Mesenchymal stem cell (in vitro differentiated cells and primary cell): Measurements from ENCODE around the gene SPPL3.

Experiments used
- DNase-seq: peaks from one replicate; pipeline ENCODE4 v3.0.0-alpha.2; 2013
- H2AFZ ChIP-seq: one replicate; pipeline ENCODE4 v1.6.1; 2013; ENCODE audit warnings: low read depth, mild to moderate bottlenecking, control low read depth, inconsistent platforms, low read length, moderate library complexity
- H2AK5ac ChIP-seq: 2 replicates; pipeline ENCODE4 v1.6.1; 2013; ENCODE audit warnings: low read length, moderate library complexity, mild to moderate bottlenecking, inconsistent platforms; ENCODE audit not compliant: severe bottlenecking
- H2BK120ac ChIP-seq: one replicate; pipeline ENCODE4 v1.6.1; 2013; ENCODE audit warnings: low read depth, mild to moderate bottlenecking, inconsistent platforms, low read length, moderate library complexity
- H2BK12ac ChIP-seq, 2 experiments: one replicate each; pipeline ENCODE4 v1.6.1; 2013; ENCODE audit warnings: inconsistent platforms in 2 of 2, low read length in 2 of 2, mild to moderate bottlenecking in 2 of 2, moderate library complexity in 2 of 2, control low read depth in 1 of 2
- H2BK15ac ChIP-seq: one replicate; pipeline ENCODE4 v1.6.1; 2013; ENCODE audit warnings: mild to moderate bottlenecking, low read depth, inconsistent platforms; ENCODE audit not compliant: poor library complexity, severe bottlenecking
- H2BK5ac ChIP-seq: 2 replicates; pipeline ENCODE4 v1.6.1; 2013; ENCODE audit warnings: low read depth, mild to moderate bottlenecking, low read length, control low read depth, inconsistent platforms; ENCODE audit not compliant: poor library complexity, severe bottlenecking
- H3K14ac ChIP-seq, 2 experiments: one replicate each; pipeline ENCODE4 v1.6.1; 2013; ENCODE audit warnings: inconsistent platforms in 2 of 2, low read length in 2 of 2, control low read depth in 1 of 2, mild to moderate bottlenecking in 1 of 2, moderate library complexity in 1 of 2
- H3K18ac ChIP-seq, 2 experiments: one replicate each; pipeline ENCODE4 v1.6.1; 2013; ENCODE audit warnings: inconsistent platforms in 2 of 2, low read length in 2 of 2, control low read depth in 1 of 2, low read depth in 1 of 2, mild to moderate bottlenecking in 1 of 2
- H3K23ac ChIP-seq, 2 experiments: one replicate each; pipeline ENCODE4 v1.6.1; 2013; ENCODE audit warnings: inconsistent platforms in 2 of 2, low read length in 2 of 2, mild to moderate bottlenecking in 2 of 2, moderate library complexity in 2 of 2, control low read depth in 1 of 2
- H3K27ac ChIP-seq: 2 replicates; pipeline ENCODE4 v1.5.1; 2013; ENCODE audit warnings: mild to moderate bottlenecking, moderate library complexity, low read length, control low read depth, inconsistent platforms; ENCODE audit not compliant: poor library complexity, severe bottlenecking
- H3K27me3 ChIP-seq, 2 experiments: 2 replicates each; pipeline versions ENCODE4 v1.6.1 to v1.7.0; 2013; ENCODE audit warnings: low read length in 2 of 2, mild to moderate bottlenecking in 2 of 2, moderate library complexity in 2 of 2, control low read depth in 1 of 2, inconsistent platforms in 1 of 2; ENCODE audit not compliant: control insufficient read depth in 1 of 2, insufficient read depth in 1 of 2
- H3K36me3 ChIP-seq, 2 experiments: 2 replicates each; pipeline versions ENCODE4 v1.6.1 to v1.7.0; 2013; ENCODE audit warnings: low read length in 2 of 2, control low read depth in 1 of 2, inconsistent platforms in 1 of 2, low read depth in 1 of 2, mild to moderate bottlenecking in 1 of 2; ENCODE audit not compliant: insufficient read depth in 2 of 2, control insufficient read depth in 1 of 2
- H3K4ac ChIP-seq, 2 experiments: one replicate each; pipeline ENCODE4 v1.6.1; 2013; ENCODE audit warnings: inconsistent platforms in 2 of 2, low read length in 2 of 2, mild to moderate bottlenecking in 2 of 2, moderate library complexity in 2 of 2, control low read depth in 1 of 2, low read depth in 1 of 2
- H3K4me1 ChIP-seq: 2 replicates; pipeline ENCODE4 v1.6.1; 2013; ENCODE audit warnings: low read depth, low read length, control low read depth; ENCODE audit not compliant: control insufficient read depth, insufficient read depth
- H3K4me2 ChIP-seq: 2 replicates; pipeline ENCODE4 v1.6.1; 2013; ENCODE audit warnings: low read length, mild to moderate bottlenecking, inconsistent platforms; ENCODE audit not compliant: poor library complexity, severe bottlenecking
- H3K4me3 ChIP-seq, 2 experiments: 2 replicates each; pipeline versions ENCODE4 v1.5.1 to v1.7.0; 2013; ENCODE audit warnings: low read length in 2 of 2, mild to moderate bottlenecking in 2 of 2, control low read depth in 1 of 2, low read depth in 1 of 2; ENCODE audit not compliant: insufficient read depth in 1 of 2
- H3K79me1 ChIP-seq: replicated peaks from 2 replicates; pipeline ENCODE4 v1.6.1; 2013; ENCODE audit warnings: mild to moderate bottlenecking, control low read depth, low read length, inconsistent platforms; ENCODE audit not compliant: poor library complexity, severe bottlenecking
- H3K9ac ChIP-seq: 2 replicates; pipeline ENCODE4 v1.7.0; 2013; ENCODE audit warnings: mild to moderate bottlenecking, low read length, moderate library complexity
- H3K9me3 ChIP-seq: 2 replicates; pipeline ENCODE4 v1.7.0; 2013; ENCODE audit warnings: mild to moderate bottlenecking, low read length; ENCODE audit not compliant: control insufficient read depth
- H4K8ac ChIP-seq: one replicate; pipeline ENCODE4 v1.6.1; 2013; ENCODE audit warnings: inconsistent platforms, mild to moderate bottlenecking, low read length, moderate library complexity
- H4K91ac ChIP-seq: one replicate; pipeline ENCODE4 v1.6.1; 2013; ENCODE audit warnings: mild to moderate bottlenecking, low read length, inconsistent platforms
- WGBS: methylation state at CpG from one replicate; pipeline ENCODE4 v1.1.7; 2013; ENCODE audit warnings: mixed read lengths; 5-methylcytosine and 5-hydroxymethylcytosine counted together

The SPPL3 gene

DNA sequence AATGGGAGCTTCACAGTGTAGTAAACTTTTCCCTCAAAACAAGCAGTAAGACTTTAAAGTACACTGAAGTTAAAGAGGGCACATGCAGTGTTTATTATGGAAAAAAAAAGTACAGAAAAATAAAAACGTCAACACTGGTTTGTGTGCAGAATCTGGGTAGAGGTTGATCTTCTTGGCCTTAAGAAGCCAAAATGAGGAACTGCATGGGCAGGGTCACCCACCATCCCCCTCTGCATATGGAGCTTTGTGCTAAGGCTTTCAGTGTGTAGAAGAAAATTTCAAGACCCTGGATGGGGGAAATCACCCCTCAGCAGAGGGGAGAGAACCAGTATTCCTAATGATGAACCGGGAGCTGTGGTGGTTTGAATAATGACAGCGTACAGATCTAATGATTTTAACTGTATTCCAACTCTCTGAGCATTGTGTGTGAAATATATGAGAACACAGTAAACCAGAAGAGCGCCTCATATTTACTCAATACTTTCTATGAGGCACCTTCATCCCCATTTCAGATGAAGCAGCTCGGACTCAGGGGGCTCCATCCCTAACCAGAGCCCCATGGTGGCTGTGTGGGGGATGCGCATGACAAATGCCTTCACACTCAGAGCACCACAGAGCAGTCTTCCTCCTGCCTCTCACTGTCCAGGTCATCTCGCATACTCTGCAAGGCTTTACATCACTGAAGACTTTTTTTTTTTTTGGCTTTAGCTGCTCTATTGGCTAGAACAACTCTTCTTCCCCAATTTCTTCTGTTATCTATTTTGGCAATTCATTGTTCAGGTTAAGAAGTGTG lies 145.2 kb downstream of the SPPL3 start:
- no peak overlapping the region for H2BK5ac ChIP-seq
- H3K4ac ChIP-seq: no peak overlapping the region
- H2BK15ac ChIP-seq: no peak overlapping the region
- no peak for DNase-seq
- no peak overlapping the region for H4K8ac ChIP-seq
- H2AK5ac ChIP-seq: no peak overlapping the region
- H4K91ac ChIP-seq: no peak overlapping the region
- peaks cover 24 to 37% of the 10 kb centered on the region in 2 experiments for H3K36me3 ChIP-seq
- H2BK12ac ChIP-seq: no peak overlapping the region
- H3K4me2 ChIP-seq: no peak overlapping the region
- H2AFZ ChIP-seq: no peak overlapping the region
- H3K23ac ChIP-seq: no peak overlapping the region
- H3K4me3 ChIP-seq: no peak overlapping the region
- H3K18ac ChIP-seq: no peak overlapping the region
- H3K14ac ChIP-seq: no peak overlapping the region
- no peak overlapping the region for H3K9ac ChIP-seq
- no peak overlapping the region for H3K27ac ChIP-seq
- H2BK120ac ChIP-seq: no peak overlapping the region
- H3K4me1 ChIP-seq: peaks cover 13% of the 10 kb centered on the region
- 89% methylated on average over 5 of the region's 7 CpGs for WGBS
- no peaks in the 10 kb centered on the region for H3K27me3 ChIP-seq
- H3K9me3 ChIP-seq: peaks cover 6% of the 10 kb centered on the region
- H3K79me1 ChIP-seq: no peaks in the 10 kb centered on the region

DNA sequence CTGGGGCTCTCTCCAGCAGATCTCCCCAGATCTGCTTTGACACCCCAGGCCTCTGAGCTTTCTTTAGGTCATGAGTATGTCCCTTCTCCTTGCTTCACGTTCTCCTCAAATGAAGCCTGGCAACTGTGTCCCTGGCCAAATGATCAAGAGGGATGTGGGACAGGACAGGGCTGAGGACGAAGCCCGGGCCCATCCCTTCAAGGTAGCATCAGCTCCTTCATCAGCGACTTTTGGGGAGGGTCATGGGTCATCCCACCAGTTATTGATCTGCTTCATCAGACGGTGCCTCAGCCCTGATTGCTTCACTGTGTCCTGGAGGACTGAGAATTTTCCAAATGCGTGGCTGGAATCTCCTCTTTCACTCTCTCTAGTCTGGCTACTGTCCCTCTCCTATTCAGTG lies 146.2 kb downstream of the SPPL3 start:
- Histone ChIP-seq H4K91ac (no peak overlapping the region), H3K4ac (no peak overlapping the region), H2BK15ac (no peak overlapping the region), H3K4me3 (no peak overlapping the region), H2BK12ac (no peak overlapping the region), H3K14ac (no peak overlapping the region), H3K27ac (no peak overlapping the region), H3K4me2 (no peak overlapping the region), H4K8ac (no peak overlapping the region), H3K9ac (no peak overlapping the region), H3K27me3 (no peaks in the 10 kb centered on the region), H3K9me3 (peaks cover 6% of the 10 kb centered on the region), H2BK120ac (no peak overlapping the region), H3K4me1 (peaks cover 13% of the 10 kb centered on the region), H2AK5ac (no peak overlapping the region), H2BK5ac (no peak overlapping the region), H3K18ac (no peak overlapping the region), H3K79me1 (no peaks in the 10 kb centered on the region), H3K23ac (no peak overlapping the region), H3K36me3 (peaks cover 20 to 27% of the 10 kb centered on the region in 2 experiments), H2AFZ (no peak overlapping the region)
- DNase-seq: no peak
- WGBS: over 99% methylated on average over 6 of the region's 6 CpGs

DNA sequence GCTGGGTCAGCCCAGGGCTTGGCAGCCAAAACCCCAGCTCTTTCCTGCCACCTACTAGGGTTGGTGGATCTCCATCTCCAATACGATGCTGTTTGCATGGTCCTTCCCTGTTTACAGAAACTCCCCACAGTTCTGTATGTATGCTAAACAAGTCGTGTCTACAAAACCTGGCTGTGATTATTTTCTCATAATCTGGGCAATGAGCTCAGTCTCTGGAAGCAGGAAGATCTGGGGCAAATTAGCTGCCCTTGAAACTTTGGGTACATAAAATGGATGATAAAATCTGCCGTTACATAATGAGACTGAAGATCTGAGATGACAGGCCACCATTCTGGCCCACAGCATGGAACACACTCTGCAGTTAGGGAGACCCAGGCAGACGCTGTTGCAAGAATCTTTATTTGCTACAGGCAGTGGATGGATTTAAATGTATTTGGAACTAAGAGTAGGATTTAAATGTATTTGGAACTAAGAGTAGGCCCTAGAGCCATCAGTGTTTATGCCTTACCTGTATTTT lies 146.9 kb downstream of the SPPL3 start:
- Histone ChIP-seq H4K8ac (no peak overlapping the region), H4K91ac (no peak overlapping the region), H3K9me3 (peaks cover 6% of the 10 kb centered on the region), H2BK15ac (no peak overlapping the region), H3K9ac (no peak overlapping the region), H3K36me3 (peaks cover 20 to 24% of the 10 kb centered on the region in 2 experiments), H2BK12ac (no peak overlapping the region), H3K4ac (no peak overlapping the region), H2AK5ac (no peak overlapping the region), H3K4me1 (peaks cover 13% of the 10 kb centered on the region), H3K18ac (no peak overlapping the region), H2AFZ (no peak overlapping the region), H3K4me2 (no peak overlapping the region), H3K14ac (no peak overlapping the region), H3K27ac (no peak overlapping the region), H3K27me3 (no peaks in the 10 kb centered on the region), H2BK5ac (no peak overlapping the region), H3K79me1 (no peaks in the 10 kb centered on the region), H3K4me3 (no peak overlapping the region), H2BK120ac (no peak overlapping the region), H3K23ac (no peak overlapping the region)
- DNase-seq: no peak
- 83% methylated on average over 4 of the region's 4 CpGs for WGBS

GRCh38 chr12:120755269-120755668 lies 148.9 kb downstream of the SPPL3 start:
- H3K79me1 ChIP-seq: no peaks in the 10 kb centered on the region
- H2BK5ac ChIP-seq: no peak overlapping the region
- H4K91ac ChIP-seq: no peak overlapping the region
- no peak overlapping the region for H3K4ac ChIP-seq
- H2AFZ ChIP-seq: no peak overlapping the region
- no peaks in the 10 kb centered on the region for H3K27me3 ChIP-seq
- peaks cover 3% of the 10 kb centered on the region for H3K4me1 ChIP-seq
- H2BK120ac ChIP-seq: no peak overlapping the region
- H3K4me3 ChIP-seq: no peak overlapping the region
- peaks cover 12% of the 10 kb centered on the region in 2 experiments for H3K36me3 ChIP-seq
- no peak overlapping the region for H2BK12ac ChIP-seq
- peaks cover 6% of the 10 kb centered on the region for H3K9me3 ChIP-seq
- no peak overlapping the region for H3K9ac ChIP-seq
- H3K27ac ChIP-seq: no peak overlapping the region
- no peak overlapping the region for H3K4me2 ChIP-seq
- no peak overlapping the region for H3K18ac ChIP-seq
- H3K14ac ChIP-seq: no peak overlapping the region
- no peak overlapping the region for H4K8ac ChIP-seq
- H2AK5ac ChIP-seq: no peak overlapping the region
- H2BK15ac ChIP-seq: no peak overlapping the region
- no peak overlapping the region for H3K23ac ChIP-seq
- no peak for DNase-seq
